NCI-H1930 (cell line): ENCODE data around the gene TLL2.

Source experiments
- DNase-seq, 2 experiments: peaks; one replicate each; lab custom pipeline; 2025; lab: John Stamatoyannopoulos, UW

Gene TLL2

DNA sequence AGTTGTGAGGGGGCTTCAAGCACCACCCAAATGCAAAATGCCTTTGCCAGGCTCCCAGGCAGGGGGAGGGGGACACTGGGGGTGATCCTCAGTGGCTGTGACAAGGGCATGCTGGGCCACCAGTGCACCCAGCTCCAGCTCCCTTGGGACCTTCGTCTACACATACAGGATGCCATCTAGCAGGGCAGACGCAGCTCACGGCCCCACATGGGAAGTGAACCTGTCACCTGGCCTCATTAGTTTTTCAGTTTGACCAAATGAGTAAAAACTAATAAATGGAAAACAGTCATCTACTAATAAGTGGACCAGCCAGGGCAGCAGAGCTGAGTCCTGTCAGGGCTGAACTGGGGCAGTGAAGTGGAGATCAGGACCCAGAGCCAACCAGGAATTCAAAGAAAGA lies 50.2 kb downstream of the TLL2 start:
- no peak for DNase-seq

DNA sequence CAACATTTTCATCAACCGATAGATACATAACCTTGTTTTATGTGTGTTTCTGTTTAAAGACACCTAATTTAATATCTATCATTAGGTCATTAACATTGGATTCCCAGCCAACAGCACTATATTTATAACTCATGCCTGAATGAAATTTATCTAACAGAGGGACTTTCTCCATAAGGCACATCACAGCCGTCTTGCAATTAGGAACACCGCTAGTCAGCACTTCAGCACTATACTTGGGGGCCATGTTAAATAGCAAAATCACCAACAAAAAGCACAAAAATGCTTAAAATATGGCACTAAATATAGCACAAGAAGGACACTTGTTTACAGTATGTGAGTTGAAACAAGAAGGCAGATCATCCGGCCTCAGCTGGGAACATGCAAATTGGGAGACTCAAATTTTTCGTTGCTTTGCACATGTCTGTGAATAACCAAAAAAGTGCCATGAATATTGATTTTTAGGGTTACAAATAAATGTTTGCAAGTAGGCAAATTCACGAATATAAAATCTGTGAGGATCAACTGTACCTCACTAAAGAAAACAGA lies 51.0 kb downstream of the TLL2 start:
- no peak for DNase-seq

DNA sequence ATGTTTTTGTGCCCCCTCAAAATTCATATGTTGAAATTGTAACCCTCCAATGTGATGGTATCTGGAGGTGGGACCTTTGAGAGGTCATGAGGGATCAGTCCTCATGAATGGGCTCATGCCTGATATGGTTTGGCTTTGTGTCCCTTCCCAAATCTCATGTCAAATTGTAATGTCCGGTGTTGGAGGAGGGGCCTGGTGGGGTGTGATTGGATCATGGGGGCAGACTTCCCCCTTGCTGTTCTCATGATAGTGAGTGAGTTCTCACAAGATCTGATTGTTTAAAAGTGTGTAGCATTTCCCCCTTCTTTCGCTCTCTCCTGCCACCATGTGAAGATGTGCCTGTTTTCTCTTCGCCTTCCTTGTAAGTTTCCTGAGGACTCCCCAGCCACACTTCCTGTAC lies 53.4 kb downstream of the TLL2 start:
- no peak for DNase-seq

DNA sequence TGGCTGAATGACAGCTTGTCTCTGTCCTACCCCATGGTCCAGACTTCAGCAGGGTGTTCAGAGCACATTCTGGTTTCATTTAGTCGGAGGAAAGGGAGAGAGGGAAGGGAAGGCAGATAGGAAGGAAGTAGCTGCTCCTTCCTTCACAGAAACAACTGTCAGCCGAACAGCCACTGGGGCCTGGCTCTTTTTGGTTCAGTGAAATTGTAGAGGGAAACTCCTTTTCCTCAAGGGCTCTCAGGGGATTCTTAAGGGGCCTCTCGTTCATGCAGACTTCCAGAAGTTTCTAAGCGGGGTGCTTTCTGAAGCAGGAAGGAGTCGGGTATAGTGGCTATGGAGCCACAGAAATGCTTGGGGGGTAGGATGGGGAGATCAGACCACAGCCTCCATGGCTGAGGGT lies 56.4 kb downstream of the TLL2 start:
- DNase-seq: no peak

DNA sequence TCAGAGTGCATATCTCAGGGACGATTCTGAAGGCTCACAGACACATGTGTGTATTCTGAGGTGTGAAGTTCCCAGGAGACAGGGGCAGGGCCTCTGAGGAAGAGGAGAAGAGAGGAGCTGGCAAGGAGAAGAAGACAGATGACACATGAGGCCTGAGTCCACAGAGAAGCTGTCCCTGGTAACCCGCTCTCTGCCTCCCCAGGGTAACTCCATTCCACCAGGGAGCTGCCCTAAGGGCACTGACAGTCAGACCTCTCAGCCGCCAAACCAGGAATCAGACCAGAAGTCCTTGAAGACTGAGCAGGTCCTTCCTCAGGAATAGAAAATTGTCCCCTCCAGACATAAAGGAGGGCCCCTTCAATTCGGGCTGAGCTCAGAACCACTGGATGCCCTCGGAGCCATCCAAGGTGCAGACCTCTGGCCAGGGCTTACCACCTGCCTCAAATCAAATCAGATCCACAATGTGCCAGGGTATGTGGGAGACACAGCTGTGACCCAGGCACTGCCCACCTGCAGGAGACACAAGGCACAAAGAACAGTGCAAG lies 57.4 kb downstream of the TLL2 start:
- DNase-seq: no peak

DNA sequence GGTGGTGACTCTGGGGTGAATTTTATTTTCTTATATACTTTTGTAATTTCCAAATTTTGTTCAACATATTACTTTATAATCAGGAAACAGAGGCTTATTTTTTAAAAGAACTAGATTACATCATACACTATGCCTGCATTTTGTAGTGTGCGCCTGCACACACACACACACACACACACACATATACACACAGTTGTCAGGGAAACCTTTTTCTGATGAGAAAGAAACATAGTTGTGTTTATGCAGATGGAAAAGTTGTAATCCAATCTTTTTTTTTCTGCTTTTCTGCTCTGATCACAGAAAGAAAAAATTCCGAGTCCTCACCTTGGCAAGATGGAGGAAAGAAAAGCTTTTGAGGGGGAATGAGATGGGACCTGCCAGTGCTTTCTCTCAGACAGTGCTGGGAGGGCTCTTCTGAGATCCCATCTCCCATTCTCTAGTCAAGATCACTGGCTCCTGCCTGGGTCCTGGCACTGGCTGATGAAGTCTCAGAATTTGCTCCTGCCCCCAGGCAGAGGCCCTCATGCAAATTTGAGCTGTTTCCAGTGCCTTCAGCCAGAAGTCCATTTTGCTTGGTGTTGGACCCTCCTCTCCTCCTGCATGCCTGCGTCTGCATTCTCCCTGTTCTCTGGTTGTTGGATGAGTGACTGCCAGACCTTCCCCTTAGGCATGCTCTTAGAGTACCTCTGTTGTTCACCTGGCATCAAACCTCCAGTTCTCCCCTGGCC lies 59.7 kb downstream of the TLL2 start:
- DNase-seq: no peak

DNA sequence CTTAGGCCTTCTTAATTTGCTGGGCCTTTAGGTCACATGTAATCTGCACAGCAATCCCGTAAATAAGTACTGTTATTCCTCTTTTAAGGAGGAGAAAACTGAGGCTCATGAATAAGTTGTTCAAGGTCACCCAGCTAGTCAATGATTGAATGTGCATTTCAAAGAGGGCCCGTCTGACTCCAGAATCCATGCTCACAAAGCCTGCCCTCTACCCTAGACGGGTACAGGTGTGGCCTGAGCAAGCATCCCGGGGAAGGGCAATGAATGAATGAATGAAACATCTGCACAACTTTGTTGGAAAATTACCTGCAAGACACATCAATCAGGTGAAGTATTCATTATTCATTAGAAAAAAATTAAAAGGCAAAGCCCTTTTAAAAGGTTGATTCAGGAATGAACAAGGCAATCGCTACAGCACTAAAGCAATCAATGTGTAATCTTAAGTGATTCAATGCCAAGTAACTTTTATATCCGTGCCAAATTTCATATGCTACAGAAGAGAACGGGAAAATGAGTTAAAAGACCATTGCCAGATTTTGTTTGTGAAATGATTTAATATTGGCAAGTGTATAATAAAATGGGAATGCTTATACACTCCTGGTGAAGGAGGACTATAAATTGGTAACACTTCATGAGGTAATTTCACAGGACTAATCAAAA lies 61.1 kb downstream of the TLL2 start:
- no peak for DNase-seq

DNA sequence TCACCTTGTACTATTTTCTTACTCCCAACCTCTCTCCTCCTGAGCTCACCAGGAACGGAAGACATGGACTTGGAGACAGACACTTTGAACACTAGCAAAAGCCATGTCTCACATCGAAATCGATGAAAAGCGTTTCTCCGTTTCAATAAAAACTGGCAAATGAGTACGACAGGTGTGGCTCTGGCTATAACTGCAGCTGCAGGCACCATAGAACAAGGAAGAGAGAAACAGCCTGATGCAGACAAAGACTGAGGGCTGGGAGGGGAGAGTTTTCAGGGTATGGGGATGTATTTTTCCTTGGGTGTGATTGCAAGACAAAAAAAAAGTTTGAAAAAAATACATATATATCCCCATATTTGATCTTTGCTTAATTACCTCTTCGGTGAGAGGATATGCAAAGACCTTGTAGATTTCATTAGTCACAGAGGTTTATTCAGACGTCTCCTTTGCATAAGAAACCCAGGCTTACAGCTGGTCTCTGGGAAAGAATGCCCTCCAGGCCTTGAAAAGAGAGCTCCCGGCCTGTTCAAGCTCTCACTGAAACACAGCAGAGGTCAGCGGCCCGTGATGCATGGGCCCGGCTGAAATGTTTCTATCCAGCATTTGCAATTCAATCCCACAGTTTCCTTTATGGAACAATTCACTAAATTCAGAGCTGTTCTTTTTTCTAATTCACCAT lies 63.1 kb downstream of the TLL2 start:
- DNase-seq: no peak

DNA sequence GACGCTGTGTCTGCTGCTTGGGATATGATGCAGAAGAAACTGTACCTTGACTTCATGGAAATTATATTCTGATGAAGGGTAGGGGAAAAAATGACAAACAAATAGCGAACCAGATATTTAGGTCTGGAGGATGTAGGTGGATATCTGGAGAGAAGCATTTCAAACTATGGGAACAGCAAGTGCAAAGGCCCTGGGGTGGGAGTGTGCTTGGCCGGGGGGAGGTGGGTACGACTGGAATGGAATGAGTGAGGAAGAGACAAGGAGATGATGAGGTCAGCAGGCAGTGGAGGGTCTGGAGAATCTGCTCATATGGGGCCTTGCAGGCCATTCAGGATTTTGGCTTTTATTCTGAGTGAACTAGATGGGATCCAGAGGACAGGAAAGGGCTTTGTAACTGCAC lies 65.2 kb downstream of the TLL2 start:
- DNase-seq: no peak

DNA sequence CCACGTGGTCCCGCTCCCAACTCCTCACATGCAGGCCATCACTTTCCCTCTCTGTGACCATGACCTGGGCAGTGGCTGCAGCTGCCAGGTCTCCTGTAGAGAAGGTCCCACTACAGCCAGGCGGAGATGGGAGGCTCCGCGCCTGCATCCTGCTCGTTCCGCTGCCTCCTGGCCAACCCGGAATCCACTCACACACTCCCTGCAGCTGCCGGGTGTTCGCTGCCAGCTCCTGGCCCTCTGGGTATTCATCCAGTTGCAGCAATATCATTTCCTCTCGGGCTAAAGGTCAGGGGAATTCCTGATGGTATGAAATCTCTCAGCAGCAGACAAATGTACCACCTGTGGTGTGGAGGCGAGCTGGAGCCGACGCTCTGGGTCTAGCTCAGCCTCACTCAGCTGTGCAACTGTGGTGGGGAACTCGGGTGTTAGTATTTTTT lies 65.7 kb downstream of the TLL2 start:
- no peak for DNase-seq

DNA sequence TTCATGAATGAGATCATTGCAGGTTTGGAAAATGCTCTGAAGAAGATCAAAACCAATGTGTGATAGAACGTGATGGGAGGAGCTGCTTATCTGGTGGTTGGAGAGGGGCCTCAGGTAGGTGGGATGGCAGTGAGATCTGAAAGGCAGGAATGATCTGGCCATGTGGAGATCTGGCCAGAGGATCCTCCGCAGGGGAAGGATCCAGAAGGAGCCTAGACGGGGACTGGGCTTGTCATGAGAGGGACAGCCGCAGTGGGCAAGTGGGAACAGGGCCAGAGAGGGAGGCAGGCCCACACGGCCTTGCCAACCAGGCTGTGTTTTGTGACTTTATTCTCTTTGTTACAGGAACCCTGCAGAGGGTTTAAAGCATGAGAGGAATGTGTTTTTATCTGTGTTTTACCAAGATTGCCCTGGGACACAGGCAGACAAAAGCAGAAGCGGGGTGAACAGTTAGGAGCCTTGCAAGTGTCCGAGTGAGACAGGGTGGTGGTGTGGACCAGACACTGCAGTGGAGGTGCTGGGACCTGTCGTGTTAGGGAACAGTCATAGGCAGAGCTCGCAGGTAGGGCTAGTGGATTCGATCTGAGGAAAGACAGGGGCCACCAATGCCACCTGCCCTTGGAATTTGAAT lies 66.6 kb downstream of the TLL2 start:
- no peak for DNase-seq

DNA sequence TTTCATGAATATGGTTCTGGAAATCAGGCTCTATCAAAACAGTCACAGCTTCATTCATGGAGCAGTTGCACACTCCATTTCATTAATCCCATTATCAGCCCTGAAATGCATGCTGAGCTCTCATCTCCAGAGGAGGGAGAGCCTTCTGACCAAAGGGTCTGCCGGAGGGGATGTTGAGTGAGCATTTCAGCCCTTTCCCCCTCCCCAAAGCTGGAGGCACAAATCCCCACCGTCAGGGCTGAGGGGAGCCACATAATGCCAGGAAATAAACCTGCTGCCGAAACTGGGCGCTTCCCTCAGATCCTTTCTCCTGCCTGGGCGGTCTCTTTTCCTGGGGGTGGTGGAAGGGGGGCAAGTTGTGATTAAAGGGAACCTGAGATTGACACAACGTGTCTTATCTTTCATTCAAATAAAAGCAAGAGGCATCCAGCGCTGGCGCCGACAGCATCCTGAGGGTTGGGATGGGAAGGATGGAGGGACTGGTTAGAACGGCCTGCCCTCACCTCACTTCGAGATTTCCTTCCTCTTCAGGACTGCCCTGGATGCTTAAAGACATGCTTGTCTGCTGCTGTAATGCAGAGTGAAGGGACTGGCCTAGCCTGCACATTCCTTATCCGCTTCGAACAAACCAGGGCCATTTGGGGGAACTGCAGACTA lies 71.6 kb downstream of the TLL2 start:
- DNase-seq: no peak

DNA sequence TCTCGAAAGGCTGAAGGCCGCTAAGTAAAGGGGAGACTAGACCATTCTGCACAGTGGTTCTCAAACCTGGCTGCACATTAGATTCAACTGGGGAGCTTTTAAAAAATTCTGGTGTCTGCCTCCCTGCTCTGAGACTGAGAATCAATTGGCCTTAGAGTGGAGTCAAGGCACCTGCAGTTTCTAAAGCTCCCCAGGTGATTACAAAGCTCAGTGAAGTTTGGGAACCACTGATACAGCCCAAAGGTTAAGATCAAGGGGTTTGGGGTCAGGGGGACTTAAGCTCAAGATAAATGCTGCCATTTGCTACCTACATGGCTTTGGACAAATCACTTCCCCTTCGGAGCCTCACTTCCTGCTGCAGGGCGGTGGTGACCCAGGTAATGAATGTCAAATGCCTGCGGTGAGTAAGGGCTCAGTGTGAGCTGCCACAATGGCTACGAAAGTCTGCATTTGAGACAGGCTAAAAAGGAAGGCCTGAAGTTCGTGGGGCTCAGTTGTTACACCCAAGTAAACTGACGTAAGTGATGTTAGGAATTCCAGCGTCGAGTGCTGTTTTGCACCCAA lies 72.3 kb downstream of the TLL2 start:
- DNase-seq: no peak

DNA sequence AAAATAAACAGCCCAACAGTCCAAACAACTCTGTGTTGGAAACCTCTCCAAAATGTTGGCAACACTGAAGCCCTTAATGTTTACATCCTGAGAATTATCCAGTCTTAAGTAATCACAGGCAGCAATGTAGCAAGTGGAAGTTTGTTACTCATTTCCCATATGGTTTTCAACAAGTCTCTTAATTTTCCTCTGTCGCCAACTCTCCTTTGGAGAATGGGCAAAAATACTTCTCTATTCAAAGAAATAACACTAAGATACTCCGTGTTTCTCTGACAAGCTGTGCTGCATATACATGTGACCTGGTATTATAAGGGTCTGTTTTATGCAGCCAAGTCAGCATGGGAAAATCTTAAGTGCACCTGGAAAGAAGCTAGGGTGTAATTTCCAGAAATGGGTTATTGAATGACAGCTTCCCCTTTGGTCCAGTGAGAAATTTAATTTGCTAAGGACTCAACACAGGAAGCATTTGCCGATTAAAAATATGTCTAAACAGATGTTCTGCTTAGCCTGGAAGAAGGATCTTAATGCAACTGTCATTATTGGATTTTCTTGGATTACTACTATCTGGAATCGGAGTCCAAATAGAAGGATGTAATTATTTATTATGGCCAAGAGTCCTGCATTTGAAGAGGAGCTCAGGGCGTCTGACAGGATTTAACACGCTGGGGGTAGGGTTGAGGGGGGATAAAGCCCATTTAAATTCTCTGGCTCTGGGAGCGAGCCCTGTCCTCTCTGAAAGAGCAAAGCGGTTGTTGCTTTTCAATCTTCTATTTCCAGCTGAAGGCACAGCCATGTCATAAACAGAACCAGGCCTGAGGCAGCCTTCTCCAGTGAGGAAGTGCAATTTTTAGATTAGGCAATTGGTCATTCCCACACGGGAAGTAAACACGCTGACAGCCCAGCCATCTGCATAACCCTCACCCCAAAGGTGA lies 73.1 kb downstream of the TLL2 start:
- no peak for DNase-seq

DNA sequence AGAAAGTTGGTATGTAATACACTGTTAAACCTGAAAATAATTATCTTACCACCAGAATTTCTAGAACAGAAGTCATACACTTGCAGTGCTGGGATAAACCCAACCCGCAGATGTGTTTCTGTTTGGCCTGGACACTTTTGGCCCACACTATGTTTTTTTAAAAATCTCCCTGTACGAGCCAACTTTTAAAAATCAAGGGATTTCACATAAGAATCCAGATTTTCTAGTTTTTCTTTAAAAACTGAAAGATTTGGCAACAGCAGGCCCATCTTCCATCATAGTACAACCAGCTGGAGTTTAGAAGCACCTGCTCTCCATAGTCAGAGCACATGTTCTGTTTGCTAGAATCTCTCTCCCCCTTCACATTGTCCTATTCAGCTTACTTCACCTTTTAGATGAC lies 74.0 kb downstream of the TLL2 start:
- no peak for DNase-seq

DNA sequence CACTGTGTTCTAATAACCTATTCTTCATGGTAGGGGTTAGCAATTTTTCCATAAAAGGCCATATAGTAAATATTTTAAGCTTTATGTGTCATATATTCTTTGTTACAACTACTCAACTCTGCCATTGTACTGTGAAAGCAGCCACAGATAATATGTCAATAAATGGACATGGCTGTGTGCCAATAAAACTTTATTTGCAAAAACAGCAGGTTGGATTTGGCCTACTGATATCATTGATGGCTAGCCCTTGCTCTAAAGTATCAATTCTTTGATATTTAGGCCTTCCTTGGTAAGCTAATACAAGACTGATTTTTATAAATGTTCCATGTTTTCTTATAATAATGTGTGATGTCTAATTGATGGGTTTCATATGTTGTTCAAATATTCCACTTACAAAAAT lies 77.7 kb downstream of the TLL2 start:
- DNase-seq: no peak

DNA sequence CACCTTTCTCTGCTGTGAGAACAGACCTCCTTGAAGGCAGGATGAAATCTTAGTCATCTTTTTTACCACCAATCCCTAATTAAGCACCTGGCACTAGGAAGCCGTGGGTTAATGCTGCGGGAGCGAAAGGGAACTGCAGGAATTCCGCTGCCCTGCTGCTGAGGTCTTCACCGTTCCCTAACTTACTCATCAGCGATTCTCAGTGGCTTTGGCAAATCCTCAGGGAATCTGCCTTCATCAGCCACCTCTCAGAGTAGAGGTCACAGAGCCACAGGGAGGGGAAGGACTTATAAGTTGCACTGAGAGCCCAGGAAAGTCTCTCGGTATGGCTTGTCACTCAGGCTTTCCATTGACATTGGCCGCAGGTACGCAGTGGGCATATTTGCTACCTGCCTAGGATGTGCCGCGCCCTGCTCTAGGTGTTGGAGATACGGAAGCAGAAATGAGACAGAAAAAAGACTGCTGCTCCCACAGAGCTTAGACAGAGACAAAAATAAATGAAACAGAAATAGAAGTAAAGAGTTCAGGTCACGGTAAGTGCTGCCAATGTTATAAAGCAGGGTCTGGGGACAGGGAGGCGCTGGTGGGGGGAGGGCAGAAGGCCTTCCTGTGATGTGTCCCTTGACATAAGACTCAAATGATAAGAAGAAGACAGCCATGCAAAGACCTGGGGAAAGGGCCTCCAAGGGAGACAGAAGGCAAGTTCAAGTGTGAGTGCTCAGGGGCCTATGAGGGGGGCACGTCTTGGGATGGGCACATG lies 82.3 kb downstream of the TLL2 start:
- DNase-seq: no peak

DNA sequence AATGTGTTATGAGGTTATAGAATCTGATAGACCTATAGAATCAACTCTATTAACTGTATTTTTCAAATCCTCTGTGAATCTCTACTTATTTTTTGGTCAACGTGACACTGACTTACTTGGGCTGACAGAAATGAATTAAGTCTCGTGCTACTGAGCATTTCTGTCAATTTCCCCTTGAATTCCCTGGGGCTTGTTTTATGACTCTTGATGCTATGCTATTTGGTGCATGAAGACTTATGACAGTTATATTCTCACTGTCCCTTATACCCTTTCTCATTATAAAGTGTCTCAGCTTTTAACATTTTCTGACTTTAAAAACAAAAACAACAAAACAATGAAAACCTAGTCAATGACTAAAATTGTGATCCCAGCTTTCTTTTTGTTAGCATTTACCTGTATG lies 86.4 kb downstream of the TLL2 start:
- DNase-seq: no peak

DNA sequence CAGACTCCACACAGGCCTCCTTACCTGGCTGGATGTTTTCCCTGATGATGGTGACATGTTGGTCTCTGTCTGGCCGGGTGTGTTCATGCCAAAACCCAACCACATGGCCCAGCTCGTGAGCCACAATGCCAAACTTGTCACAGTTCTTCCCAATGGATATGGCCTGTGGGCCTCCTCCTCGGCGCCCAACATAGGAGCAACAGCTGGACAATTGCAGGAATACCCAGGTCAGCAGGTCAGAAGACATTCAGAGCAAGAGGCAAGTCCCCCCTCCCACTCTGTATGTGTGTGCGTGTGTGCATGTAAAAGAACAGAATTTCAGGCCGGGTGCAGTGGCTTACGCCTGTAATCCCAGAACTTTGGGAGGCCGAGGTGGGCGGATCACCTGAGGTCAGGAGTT lies 91.2 kb downstream of the TLL2 start:
- DNase-seq: no peak

DNA sequence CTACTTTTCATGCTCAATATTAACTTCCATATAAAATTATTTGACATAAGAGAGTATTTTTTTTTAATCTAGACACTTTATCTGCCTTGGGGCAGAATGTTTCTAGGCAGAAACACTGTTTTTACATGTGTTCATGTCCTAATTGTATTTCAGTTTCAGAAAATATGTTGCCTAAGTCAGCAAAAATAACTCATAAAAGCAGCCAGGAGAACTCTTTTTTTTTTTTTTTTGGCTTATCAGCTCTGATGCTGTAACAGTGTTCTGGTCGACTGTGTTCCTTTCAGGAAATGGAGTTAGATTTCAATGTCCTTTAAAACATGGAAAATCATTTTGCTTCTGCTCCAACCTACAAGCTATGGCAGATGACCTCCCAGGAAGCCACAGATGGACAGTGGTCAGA lies 91.7 kb downstream of the TLL2 start:
- DNase-seq: no peak
